Measurements from ENCODE around the gene CENPX.

The CENPX gene

DNA sequence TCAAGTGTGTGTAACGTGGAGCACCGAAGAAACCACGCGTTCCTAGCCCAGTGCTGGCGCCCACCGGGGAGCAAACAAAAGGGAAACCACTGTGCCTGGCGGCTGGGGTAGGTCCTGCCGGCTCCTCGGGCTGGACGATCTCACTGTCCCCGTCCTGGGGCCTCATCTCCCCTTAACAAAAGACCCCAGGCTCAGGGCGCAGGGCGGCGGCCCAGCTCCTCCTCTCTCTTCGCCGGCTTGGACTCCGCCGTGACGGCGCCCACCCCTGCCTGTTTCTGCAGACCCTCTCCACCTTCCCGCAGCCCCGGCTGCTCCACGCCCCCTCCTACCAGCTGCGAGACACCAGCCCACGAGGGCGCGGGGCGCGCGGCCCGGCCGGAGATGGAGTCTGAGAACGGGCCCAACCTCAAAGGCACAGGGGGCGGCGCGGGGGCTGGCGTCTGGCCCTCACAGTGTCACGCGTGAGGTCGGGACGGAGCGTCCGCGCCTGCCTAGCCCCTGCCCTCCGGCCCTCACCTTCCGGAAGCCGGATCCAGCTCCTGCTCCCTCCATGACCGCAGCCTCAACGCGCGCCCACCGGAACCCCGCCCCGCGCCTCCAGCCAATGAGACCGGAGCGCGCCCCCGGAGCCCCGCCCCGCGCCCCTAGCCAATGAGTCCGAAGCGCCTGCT, at the start of gene CENPX:
Gene CENPX, minus strand, starts transcription at position 569 of the 671 bp plus-strand sequence. Its CDS starts 17 bp downstream, at position 552.
- DNase-seq = no peak

GRCh38 chr17:82070611-82071010, 47.9 kb upstream of the CENPX start:
- DNase-seq = no peak

DNA sequence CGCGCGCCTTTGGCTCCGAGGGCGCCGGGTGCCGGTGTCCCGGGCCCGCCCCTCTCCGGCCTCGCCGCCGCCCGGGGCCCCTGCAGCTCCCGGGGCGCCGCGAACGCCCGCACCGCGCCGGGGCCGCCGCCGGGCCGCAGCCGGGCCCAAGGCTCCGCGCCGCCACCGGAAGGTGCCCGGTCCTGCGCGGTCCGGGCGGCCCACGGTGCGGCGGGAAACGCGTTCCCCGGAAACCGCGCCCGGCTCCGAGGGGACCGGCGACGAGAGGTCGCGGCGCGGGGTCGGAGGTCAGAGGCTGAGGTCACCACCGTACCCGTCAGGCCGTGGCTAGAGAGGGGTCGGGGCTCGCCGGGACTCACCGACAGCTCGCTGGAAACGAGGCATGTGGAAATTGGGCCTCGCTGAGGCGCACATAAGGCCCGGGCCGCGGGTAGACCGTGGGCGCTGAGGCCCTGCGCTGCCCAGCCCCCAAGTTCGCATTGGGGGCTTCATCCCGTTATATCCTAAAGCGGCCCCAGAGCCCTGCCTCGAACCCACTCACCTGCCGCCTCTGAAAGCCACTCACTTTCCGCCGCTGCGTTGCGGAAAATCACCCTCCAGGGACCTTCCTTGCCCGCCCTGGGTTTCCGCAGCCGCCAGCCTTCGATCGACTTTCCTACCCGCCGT, 43.1 kb upstream of the CENPX start, which contains the start of gene DUS1L:
Gene DUS1L, minus strand, starts transcription at position 167 of the 666 bp plus-strand sequence. CDS start 745 bp downstream, outside the sequence.
- DNase-seq = peak; percentile 42

DNA sequence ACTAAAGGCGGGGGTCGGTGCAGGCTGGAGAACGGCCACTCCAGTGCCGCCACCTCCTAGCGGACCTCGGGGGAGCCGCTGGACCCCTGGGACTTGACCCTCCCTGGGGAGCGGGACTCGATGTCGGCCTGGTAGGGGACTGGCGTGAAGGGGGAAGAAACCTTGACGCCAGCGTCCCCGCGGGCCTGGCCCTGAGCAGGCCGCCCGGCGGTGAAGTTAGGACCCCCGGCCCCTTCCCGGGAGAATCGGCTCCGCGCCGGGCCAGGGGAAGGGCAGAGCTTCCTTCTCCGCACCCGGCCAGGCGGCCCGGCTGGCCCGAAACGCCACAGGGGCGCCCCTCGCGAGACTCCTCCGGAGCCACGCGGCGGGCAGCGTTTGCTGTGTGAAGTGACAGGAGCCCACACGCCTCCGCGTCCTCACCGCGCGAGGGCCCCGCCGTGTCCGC, 42.5 kb upstream of the CENPX start:
- DNase-seq = no peak

DNA sequence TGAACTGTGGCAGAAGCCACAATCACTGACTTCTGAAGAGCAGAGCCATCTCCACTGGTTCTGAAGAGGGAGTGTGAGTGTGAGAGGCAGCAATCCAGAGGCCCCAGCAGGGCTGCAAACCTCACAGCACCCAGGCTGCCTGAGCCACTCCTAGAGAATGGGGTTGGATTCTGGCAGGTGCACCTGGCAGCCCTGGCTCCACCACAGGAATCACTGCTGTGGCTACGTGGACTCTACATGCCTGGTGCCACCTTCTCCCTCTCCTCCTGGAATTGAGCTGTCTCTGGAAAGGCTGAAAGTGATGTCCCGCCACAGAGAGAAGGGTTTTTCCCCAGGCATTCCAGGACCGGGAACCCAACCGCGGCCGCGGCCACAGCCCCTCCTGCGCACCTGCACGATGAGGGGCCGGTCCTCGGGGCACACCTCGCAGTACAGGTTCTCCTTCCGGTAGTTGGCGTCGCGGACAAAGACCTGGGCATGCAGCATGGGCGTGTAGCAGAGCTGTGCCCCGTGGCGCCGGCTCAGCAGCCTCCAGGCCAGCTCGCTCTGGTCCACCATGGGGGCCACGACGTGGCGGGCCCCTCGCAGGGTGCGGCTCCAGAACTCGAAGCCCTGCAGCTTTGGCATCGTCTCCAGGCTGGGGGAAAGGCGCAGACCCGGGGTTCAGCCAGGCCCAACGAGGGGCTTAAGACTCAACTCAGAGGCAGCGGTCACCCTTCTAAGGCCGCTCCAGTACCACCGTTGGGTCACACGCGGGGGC, 41.9 kb upstream of the CENPX start:
- DNase-seq = no peak

DNA sequence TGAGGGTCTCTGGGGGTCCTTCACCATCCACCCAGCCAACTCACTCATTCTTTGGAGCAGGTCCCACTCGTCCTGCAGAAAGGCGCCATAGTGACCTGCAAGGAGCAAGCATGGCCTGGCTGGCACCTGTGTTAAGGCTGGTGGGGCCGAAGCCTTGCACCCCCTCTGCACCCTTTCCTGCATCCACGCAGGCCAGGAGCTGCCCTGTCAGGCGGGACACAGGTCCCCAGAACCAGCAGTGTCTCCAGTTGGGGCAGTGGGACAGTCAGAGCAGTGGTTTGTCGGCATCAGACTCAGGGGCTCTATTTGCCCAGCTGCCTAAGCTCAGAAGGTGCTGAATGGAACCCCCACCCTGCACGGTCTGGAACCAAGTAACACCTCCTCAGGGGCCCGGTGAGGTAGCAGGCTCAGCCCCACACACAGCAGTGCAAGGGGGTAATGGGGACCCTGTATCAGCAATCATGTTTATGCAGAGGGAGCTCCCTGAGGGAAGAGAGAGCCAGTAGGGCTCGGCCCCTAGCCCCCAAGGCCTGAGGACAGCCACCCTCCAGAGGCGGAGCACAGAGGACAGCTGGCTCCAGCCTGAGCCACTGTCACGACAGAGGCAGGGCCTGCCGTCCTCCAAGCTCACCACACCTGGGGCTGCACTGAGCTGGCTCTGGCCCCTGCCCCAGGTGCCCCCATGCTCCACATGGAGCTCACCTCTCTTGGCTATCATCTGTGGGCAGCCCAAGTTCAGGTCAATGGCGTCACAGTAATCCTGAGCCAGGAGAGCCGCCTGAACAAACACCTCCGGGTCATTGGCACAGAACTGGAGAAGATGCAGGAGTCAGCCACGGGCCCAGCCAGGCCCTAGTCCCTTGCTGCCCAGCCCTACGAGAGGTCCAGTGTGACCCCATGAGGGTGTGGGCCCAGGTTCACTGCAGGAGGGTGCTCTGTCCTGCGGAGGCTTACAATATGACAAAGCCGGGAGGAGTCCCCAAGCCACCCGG, 41.0 kb upstream of the CENPX start:
- DNase-seq = no peak

- no peak for DNase-seq
Measured at GRCh38 chr17:82062984-82063368, 40.3 kb upstream of the CENPX start.

- DNase-seq = no peak
Measured at GRCh38 chr17:82062076-82062983, 39.7 kb upstream of the CENPX start.

DNA sequence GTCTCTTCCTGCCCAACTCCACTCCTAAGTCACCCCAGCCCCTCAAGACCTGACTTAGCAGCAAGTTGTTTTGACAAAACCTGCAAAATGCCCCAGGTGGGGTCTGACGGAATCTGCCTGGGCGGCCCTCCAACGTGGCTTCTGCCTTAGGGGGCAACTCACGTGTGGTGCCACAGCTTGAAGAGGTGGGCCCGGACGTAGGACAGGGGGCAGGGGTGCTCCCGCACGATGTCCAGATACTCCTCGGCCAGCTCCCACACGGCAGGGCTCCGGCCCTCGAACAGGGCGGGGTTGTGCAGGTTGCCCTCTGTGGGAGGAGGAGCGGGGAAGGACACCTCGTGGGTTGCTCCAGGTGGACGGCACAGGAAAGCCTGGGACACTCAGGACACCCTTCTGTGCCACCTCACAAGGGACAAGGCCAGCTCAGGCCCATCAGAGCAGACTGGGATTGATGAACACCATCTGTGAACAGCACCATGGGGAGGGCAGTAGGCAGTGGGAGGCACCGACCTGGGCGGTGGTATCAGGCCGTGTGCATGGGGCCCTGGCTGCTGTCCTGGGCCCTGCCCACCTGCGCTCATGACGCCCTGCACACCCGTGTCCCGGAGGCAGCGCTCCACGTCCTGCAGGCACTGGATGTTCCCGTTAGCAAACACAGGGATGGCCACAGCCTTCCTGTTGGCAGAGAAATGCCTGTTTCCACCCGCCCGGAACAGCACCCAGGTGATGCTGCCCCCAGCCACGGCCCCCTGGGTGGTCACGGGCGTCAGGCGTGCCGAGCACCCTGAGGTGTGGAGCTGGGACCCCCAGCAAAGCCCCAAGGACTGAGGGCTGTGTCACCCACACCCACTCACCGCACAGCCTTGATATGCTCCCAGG, 38.6 kb upstream of the CENPX start:
- DNase-seq = no peak

GRCh38 chr17:82060614-82061013, 37.9 kb upstream of the CENPX start:
- DNase-seq = no peak

DNA sequence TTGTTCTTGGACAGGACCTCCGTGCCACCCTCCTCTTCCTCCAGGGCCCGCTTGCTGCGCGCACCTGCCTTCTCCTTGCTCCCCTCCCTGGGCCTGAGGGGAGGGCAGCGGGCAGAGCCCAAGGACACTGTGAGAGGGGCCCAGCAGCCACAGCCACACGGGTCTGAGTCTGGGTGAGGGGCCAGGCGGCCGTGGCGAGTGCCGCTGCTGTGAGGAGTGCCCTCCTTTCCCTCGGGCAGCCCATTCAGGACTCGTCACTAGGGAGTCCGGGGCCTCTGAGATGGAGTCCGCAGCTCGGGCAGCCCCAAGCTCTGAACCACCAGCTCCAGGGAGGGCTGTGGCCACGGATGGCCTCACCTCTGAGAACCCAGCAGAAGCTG, 37.3 kb upstream of the CENPX start:
- no peak for DNase-seq

GRCh38 chr17:82059272-82060000, 36.8 kb upstream of the CENPX start:
- no peak for DNase-seq

GRCh38 chr17:82058855-82059249, 36.2 kb upstream of the CENPX start:
- DNase-seq = no peak

DNA sequence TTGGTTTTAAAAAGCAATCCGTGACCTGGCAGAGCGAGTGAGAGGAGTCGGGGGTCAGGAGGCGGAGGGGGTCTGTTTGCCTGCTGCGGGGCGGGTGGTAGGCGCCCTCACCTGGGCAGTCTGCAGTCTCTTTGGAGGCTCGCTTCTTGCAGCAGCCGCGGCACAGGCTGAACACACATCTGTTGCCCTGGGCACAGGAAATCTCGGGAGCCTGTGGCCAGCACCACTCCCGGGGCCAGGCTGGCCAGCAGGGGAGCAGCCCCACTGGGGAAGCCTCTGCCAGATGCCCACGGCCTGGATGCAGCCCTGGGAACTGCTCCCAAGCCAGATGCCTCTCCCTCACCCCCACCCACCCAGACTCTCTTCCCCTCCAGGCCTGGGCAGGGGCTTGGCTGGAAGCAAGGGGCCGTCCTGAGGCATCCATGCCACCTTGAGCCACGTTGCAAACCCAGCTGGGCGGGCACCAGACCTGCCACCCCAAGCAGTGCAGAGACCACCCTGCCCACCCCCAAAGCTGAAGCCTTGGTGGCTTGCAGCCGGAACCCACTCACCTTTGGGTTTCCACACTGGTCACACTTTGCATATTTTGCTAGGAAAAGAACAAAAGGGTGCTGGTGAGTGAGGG, 35.7 kb upstream of the CENPX start:
- no peak for DNase-seq

GRCh38 chr17:82056729-82057621, 34.3 kb upstream of the CENPX start:
- no peak for DNase-seq

- DNase-seq = no peak
Measured at GRCh38 chr17:82055965-82056728, 33.5 kb upstream of the CENPX start.

All from NK-92 treated with Interleukin-12 subunit alpha and Interleukin-12 subunit beta, amount 100 ng/mL, for 24 hours (cell line).